ENCODE data around the gene RALB.

GRCh38 chr2:120222186-120223033, 30.2 kb upstream of the RALB start:
- no peak for TF ChIP-seq CTCF (IDR thresholded peaks at IDR 0.05)
- no peak for TF ChIP-seq POLR2AphosphoS5 (IDR thresholded peaks at IDR 0.05)

Data from upper lobe of left lung (tissue), 4 donors.